EH (cell line): Measurements from ENCODE around the gene ABCC9.
A peak's percentile ranks its signal among the peaks of the same experiment; 100 is the strongest.
"Not testable (repeated sequence)": the region's sequence is repeated elsewhere in the genome, so short reads cannot be mapped to it uniquely, and the experiment has no call there.

Experiments used
- DNase-seq: peaks from one replicate; pipeline ENCODE4 v3.0.0-alpha.2; 2015; ENCODE audit warnings: low read depth

Gene ABCC9

GRCh38 chr12:21933656-21934055 lies 7.6 kb downstream of the ABCC9 start:
- DNase-seq: no peak

GRCh38 chr12:21929972-21930371 lies 11.3 kb downstream of the ABCC9 start:
- not testable (repeated sequence) for DNase-seq

GRCh38 chr12:21925296-21925913 lies 15.8 kb downstream of the ABCC9 start:
- peak; percentile 75 for DNase-seq

GRCh38 chr12:21921436-21921835 lies 19.8 kb downstream of the ABCC9 start:
- no peak for DNase-seq

- no peak for DNase-seq
Observed at GRCh38 chr12:21918456-21918855, 22.8 kb downstream of the ABCC9 start.

- DNase-seq: no peak
Observed at GRCh38 chr12:21913823-21914222, 27.4 kb downstream of the ABCC9 start.

- peak; percentile 82 for DNase-seq
Observed at GRCh38 chr12:21912318-21912717, 28.9 kb downstream of the ABCC9 start.

GRCh38 chr12:21911832-21912231 lies 29.4 kb downstream of the ABCC9 start:
- no peak for DNase-seq

GRCh38 chr12:21910657-21911056 lies 30.6 kb downstream of the ABCC9 start:
- no peak for DNase-seq

- no peak for DNase-seq
Observed at GRCh38 chr12:21907948-21908837, 33.0 kb downstream of the ABCC9 start.

GRCh38 chr12:21906919-21907493 lies 34.2 kb downstream of the ABCC9 start:
- peak; percentile 74 for DNase-seq

GRCh38 chr12:21899532-21899931 lies 41.7 kb downstream of the ABCC9 start:
- DNase-seq: not testable (repeated sequence)

GRCh38 chr12:21895651-21896050 lies 45.6 kb downstream of the ABCC9 start:
- no peak for DNase-seq

- DNase-seq: peak; percentile 37
Observed at GRCh38 chr12:21894792-21895595, 46.2 kb downstream of the ABCC9 start.

- DNase-seq: no peak
Observed at GRCh38 chr12:21893924-21894323, 47.3 kb downstream of the ABCC9 start.

- DNase-seq: no peak
Observed at GRCh38 chr12:21892341-21892740, 48.9 kb downstream of the ABCC9 start.

GRCh38 chr12:21891751-21892217 lies 49.4 kb downstream of the ABCC9 start:
- DNase-seq: no peak

- no peak for DNase-seq
Observed at GRCh38 chr12:21888276-21888863, 52.9 kb downstream of the ABCC9 start.

- DNase-seq: no peak
Observed at GRCh38 chr12:21884936-21885335, 56.3 kb downstream of the ABCC9 start.

- DNase-seq: no peak
Observed at GRCh38 chr12:21882635-21883034, 58.6 kb downstream of the ABCC9 start.

GRCh38 chr12:21881965-21882364 lies 59.3 kb downstream of the ABCC9 start:
- DNase-seq: no peak

GRCh38 chr12:21879312-21879711 lies 61.9 kb downstream of the ABCC9 start:
- DNase-seq: no peak
